Fibroblast of skin of right biceps (primary cell): ENCODE results near the gene C4orf36.
A peak's percentile ranks its signal among the peaks of the same experiment; 100 is the strongest.

Experiments
- DNase-seq: peaks from one replicate; pipeline ENCODE4 v3.0.0-alpha.2; 2013

Gene C4orf36

DNA sequence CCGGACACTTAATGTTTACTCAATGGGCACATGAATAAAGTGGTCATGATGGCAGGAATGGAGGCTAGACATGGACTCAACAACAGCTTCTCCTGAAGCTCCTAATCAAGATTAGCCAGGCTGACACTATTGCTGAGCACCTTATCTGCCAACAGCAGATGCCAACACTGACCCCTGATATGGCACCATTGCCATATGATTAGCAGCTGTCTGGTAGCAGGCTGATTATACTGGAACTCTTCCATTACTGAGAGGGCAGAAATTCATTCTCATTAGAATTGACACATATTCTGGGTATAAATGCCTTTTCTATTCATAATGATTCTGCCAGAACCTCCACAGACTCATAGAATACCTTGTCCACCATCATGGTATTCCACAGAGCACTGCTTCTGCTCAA lies 24.2 kb upstream of the C4orf36 start:
- DNase-seq, result no peak

DNA sequence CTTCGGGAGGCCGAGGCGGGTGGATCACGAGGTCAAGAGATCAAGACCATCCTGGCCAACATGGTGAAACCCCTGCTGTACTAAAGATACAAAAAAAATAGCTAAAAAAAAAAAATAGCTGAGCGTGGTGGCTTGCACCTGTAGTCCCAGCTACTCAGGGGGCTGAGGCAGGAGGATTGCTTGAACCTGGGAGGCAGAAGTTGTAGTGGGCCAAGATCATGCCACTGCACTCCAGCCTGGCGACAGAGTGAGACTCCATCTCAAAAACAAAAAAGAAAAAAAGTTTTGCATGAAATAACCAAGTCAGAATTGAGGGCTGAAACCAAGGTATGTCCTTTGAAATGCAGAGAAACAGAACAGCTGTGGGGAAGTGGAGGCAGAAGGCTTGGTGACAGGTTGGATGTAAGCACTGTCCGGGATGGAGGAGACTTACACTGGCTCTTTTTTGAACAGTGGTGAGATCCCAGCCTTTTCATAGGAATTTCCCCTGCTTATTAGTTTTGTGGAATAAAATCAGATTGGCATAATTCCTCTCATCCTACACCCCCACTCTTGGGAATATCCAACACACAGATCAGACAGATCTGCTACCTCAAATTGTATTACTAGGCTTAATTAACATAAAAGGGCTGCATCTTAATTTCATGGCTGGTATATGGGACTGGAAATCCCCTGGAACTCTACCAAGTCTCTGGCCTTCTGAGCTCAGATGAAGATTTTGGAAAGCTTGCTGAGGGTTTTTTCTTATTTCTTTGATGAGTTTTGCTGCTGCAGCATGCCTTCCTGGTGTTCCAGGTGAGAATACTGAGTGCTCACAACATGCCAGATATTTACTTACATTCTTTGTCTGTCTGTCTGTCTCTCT lies 18.8 kb upstream of the C4orf36 start:
- no peak for DNase-seq

DNA sequence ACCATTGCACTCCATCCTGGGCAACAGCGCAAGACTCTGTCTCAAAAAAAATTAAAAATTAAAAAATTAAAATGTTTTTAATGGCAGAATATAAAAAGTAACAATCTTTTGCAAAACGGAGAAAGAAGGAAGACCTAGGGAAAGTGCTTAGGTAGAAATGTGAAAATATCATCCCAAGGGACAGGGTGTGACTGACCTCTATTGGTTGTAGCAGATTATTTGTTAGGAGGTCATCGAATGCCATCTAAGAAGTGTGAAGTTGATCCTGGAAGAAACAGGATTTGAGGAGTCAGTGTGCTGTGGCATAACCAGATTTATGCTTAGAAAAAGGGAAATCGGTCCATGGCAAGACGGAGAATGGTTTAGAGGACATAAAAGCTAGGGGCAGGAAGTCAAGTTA lies 18.1 kb upstream of the C4orf36 start:
- DNase-seq, result no peak

DNA sequence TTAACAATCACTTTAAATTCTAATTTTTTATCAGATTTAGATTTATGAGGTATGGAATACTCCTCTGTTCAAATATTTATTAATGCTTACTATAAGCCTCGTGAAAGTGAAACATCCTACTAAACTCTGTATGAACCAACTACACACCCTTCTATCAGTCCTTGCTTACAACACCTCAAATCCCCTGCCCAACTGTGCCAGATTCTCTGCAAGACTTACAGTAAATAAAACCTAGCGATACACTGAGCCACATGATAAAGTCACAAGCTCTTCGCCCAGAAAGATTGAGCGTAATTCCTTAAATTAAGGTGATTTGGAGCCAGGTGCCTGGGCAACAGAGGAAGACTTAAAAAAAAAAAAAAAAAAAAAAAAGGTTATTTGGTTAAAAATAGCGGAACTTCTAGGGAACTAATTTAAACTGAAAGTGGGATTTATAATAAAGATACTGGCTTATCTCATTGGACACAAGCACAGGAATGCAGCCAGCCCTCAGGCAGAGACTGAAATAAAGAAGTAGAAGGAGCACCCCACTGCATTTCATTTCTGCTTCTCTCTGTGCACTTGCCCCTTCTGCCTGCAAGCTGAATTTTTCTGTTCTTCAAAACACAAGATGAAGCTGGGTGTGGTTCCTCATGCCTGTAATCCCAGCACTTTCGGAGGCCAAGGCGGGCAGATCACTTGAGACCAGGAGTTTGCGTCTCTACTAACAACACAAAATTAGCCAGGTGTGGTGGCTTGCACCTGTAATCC lies 17.5 kb upstream of the C4orf36 start:
- no peak for DNase-seq

DNA sequence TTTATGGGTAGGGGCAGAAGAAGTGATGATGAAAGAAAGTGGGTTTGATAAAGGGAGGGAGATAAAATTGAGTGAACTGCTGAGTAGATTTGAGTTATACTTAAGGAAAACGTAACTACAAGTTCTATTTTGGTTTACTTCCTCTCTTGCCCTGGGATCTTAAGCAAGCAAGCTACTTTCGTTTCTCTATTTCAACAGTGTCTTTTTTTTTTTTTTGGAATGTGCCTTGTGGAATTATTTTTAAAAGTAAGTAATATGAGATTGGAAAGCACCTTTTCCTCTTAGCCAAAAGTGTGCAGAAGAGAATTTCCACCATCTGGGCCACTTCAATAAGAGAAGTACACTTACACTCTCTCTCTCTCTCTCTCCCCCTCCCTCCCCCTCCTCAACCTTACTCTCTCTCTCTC lies 16.0 kb upstream of the C4orf36 start:
- DNase-seq, result no peak

DNA sequence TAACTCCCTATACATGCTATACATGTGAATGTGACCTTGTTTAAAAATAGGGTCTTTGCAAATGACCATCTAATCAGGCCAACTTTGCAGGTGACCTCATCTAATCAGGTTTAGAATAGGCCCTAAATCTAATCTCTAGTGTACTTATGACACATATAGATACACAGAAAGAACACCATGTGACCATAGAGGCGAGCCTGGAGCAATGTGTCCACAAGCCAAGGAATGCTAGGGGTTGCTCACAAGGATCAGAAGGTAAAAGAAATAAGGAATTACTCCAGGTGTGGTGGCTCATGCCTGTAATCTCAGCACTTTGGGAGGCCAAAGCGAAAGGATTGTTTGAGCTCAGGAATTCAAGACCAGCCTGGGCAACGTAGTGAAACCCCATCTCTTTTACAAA lies 9.6 kb upstream of the C4orf36 start:
- DNase-seq, result no peak

DNA sequence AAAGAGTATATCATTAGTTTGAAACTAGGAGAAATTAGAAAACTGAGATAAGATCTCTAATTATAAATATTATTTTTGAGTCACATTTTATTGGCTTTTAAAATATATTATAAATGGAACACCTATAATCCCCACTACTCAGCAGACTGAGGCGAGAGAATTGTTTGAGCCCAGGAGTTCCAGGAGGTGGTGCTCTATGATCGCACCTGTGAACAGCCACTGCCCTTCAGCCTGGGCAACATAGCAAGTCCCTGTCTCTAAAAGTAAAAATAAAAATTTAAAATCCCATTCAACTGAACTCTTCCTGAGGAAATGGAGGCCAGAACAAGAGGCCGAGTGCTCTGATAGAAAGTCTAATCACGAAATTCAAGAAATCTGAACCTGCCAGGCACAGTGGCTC lies 6.3 kb upstream of the C4orf36 start:
- DNase-seq, result no peak

DNA sequence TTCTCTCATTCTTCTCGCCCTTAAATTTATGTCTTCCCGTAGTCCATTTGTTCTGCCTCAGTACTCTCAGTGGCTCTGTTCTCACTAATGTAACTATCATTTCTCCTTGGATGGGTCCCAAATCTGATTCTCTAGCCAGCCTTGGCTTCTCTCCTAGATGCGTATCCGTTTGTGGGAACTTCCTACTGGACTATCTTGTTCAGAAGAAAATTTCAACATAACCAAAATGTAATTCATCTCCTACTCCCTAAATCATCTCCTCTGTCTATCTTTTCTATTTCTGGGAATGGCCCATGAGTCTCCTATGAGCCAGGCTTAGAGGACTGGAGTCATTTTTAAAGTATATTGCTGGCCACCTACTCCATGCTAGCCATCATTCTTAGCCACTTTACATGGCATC lies 4.4 kb upstream of the C4orf36 start:
- no peak for DNase-seq

DNA sequence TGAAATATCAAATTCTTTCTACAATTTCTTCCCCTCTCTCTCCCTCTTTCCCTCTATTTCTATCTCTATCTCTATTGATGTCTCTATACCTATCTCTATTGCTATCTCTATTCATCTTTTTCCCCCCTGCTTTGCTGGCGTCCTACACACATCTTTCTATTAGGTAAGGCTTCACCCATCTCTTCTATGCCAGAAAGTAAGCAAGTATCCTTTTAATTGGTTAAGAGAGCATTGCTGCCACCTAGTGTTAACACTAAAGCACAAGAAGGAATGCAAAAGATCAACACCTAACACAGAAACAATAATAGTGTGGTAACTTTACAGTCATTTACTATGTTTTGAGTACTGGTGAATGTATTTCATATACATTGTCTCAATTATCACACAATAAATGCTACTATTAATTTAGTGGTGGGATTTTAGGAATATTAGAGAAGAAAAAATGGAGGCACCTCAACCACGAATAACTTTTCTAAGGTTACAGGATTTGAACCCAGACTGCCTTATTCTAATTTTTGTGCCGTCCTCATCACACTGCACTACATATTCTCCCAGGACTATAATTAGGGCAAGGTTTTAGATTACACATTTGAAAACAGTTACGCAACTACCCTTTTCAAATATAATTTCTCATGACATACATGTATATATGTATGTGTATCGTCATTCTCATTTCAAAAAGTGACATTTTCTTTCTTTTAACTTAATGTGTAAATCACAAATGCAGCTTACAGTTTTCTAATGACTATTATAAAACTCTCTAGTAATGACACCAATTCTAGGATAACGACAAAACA lies 3.7 kb upstream of the C4orf36 start:
- DNase-seq, result peak; percentile 74

DNA sequence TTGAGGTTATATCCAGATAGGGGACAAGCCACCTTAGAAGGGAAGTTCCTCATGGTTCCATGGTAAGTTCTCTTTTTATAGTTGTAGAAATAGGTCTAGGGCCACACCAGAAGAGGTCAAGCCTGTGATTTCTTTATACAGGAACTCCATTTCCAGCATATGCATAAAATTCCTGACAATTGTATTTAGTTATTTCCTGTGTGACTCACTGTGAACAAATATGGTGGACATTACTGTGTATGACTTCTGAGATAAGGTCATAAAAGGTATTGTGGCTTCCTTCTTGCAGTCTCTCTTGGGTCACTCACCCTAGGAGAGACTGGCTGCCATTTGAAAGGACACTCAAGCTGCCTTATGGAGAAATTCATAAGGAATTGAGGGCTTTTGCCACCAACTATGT lies 2.2 kb upstream of the C4orf36 start:
- peak; percentile 52 for DNase-seq

DNA sequence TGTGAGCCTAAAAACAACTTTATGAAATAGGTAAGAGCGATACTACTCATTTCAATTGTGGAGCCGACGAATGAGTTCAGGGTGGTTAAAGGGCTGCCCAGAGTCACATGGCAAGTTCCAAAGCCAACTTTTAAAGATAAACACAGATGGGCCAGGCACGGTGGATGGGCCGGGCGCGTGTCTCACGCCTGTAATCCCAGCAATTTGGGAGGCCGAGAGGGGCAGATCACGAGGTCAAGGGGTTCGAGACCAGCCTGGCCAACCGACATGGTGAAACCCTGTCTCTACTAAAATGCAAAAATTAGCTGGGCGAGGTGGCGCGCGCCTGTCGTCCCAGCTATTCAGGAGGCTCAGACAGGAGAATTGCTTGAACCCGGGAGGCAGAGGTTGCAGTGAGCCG lies 914 bp upstream of the C4orf36 start:
- no peak for DNase-seq

DNA sequence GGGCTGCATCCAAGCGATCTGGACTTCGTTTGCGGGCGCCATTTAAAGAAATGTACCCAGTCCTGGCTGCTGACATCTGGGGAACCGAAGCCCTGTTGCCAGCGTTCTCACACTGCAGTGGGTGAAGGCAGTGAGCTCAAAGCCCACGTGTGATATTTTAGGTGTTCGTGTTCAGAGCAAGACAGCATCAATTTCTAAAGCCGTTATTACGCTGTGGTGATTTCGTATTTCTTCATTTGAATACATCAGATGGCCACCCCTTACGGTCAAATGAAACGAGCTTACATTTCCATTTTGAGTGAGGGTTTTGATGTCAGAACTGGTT lies 376 bp upstream of the C4orf36 start:
- no peak for DNase-seq

DNA sequence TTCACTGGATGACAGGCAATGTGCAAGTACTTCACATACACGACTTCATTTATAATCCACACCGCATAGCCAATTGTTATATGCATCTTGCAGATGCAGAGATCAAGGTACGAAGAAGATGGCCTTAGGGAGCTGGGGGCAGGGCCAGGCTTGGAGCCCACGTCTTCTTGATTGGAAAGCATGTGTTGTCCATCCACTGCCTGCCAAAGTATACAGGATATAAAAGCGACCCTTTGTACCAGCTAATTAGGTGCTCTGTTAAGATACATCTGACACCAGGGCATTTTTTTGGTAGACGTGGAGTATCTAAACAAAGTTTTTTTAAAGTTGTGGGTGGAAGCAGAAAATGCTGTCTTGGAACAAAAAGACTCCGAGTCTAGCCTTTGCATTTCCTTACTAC lies 1.4 kb downstream of the C4orf36 start:
- no peak for DNase-seq

DNA sequence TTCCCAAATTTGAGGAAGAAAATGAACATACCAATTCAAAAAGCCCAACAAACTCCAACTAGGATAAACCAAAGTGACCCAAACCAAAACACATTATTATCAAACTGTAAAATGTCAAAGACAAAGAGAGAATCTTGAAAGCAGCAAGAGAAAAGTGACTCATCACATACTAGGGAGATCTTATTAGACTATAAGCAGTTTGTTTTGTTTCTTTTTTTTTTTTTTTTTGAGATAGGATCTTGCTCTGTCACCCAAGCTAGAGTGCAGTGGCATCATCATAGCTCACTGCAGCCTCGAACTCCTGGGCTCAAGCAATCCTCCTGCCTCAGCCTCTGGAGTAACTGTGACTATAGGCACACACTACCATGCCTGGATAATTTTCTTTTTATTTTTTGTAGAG lies 12.6 kb downstream of the C4orf36 start:
- DNase-seq, result no peak

DNA sequence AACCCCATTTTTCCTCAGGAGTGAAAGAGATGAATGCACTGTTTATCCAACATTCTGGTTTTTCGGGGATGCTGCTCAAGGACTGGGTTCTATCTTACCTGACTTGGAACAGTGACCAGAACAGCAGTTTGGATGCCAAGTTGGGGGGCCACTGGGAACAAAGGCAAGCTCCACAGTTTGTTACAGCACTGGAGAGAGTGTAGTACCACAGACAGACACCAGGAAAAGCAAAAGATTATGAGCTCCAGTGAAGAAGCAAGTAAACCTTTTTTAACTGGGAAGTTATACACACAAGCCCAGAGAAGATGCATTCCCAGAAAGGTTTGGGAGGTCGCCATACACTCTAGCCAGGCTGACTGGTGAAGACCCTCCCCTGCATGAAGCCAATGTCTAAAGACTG lies 13.6 kb downstream of the C4orf36 start:
- DNase-seq, result no peak

DNA sequence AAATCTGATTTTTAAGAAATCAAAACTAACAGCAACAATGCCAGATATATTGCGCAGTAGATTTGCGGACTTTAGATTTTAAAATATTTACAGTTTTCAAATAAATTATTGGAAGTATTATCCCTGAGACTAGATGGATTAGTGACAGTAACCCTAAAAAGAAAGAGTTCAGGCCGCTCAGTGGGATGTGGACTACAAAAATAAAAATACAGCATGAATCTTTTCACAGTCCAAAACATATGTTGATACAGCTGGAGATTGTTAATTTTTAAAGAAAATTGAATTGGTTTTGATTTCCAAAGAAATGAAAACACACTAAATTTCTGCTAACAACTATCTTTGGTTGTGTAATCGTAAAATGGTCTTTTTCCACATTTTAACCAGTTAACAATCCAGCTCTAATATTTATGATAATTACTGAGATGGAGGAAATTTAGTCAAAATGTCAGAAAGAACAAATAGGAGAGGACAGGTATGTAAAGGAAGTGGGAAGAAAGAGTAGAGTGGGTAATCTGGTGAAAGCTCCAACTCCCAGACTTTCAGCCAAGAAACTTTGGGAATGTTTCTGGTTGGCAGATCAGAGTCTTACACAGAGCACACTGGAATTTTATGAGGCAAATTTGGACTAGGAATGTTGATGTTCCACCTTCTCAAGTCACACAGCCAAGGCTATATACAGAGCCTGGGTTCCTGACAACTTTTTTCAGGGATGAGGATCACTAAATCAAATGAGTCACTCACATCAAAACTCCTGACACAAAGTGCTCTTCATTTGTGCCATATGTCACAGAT lies 15.1 kb downstream of the C4orf36 start:
- no peak for DNase-seq

DNA sequence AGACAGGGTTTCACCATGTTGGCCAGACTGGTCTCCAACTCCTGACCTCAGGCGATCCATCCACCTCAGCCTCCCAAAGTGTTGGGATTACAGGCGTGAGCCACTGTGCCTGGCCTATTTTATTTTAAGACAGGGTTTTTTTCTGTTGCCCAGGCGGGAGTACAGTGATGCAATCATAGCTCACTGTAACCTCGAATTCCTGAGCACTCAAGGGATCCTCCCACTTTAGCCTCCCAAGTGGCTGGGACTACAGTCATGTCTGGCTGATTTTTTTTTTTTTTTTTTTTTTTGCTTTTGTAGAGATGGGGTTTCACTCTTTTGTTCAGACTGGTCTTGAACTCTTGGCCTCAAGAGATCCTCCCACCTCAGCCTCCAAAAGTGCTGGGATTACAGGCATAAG lies 16.8 kb downstream of the C4orf36 start:
- DNase-seq, result peak; percentile 53

DNA sequence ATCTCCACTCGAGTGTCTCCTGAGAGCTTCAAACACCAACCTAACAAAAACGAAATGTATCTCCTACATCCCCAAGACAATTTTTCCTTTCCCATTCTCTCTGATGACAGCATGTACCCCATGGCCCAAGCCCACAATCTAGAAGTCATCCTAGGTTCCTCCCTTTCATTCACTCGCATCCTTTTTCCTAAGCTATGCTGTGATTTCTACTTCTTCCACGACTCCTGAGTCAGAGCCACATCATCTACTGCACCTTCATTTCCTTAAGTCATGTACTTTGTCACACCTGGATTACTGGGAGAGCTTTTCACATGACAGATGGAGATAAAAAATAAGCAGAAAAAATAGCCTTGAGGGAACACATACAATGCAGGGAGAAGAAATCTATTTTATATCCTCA lies 20.1 kb downstream of the C4orf36 start:
- DNase-seq, result no peak

DNA sequence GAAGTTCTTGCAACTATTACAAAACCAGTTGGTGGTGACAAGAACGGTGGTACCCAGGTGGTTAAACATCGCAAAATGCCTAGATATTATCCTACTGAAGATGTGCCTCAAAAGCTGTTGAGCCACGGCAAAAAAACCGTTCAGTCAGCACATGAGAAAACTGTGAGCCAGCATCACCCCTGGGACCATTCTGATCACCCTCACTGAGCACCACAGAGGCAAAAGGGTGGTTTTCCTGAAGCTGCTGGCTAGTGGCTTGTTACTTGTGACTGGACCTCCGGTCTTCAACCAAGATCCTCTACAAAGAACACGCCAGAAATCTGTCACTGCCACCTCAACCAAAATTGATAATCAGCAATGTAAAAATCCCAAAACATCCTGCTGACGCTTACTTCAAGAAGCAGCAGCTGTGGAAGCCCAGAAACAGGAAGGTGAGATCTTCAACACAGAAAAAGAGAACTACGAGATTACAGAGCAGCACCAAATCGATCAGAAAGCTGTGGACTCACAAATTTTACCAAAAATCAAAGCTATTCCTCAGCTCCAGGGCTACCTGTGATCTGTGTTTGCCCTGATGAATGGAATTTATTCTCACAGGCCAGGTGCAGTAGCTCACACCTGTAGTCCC lies 21.7 kb downstream of the C4orf36 start:
- no peak for DNase-seq

DNA sequence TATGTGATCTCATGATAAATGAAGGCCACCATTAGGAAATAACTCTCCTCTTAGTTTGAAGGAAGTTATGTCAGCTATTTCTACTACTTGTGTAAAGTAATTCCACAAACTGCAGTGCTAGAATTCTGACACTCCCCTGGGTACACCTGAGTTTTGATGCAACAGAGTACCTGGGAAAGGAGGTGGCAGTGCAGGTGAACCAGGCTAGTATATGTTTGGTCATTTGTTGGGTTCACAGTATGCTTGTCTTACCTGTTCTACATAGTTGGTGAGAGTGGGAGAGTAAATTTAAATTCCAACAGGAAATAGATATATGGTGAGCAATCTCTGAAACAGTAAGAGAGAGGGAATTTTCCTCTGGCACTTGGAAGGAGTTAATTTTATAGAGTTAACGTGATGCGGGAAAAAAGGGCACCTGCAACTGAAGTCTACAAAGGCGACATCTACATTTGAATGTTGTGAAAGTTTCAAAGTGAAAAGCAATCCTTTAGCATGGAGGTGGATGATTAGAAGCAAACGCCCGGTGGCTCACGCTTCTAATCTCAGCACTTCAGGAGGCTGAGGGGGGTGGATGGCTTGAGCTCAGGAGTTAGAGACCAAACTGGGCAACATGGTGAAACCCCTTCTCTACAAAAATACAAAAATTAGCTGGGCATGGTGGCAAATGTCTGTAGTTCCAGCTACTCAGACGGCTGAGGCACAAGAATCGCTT lies 34.7 kb downstream of the C4orf36 start:
- DNase-seq, result no peak

DNA sequence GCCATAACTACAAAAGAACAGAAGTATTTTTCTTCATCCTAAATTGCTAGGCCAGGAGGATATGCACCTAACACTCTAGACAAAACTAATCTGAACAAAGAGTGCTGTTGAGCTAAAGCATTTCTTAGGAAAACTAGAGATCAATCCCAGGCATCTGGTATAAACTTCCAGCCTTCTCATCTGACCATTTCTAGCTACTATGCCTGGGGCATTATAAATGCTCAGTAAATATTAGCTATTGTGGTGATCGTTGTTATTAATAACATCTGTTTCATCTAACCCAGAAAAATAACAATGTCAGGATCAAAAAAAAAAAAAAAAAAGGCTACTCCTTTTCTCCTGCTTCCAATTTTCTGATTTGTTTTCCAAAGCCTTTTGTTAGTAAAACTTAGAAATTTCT lies 35.3 kb downstream of the C4orf36 start:
- no peak for DNase-seq

DNA sequence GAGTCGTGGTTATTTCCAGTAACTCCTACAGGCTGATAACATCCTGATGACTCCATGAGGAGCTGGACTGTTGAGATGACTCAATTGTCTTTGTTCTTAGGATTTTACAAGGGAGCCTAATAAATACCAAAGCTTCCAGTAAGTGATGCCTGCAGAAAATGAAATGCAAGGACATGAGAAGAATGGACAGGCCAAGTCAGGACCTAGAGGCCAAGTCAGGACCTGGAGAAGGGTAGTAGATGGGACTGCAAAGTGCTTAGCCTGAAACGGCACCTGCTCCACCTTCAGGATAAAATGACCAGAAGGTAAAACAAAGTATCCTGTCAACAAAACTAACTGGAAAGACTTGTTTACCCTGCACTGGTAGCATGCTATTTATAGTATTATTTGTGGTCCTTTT lies 36.6 kb downstream of the C4orf36 start:
- DNase-seq, result peak; percentile 72
